ENCODE measurements around the gene IDH3A. TPM values are rescaled to one million over a fixed set of nuclear protein-coding genes. Genes with fewer than 3 reads are reported as not detected.

The IDH3A gene
- total RNA-seq, 1 experiment from 2014 or later: 116 TPM

DNA sequence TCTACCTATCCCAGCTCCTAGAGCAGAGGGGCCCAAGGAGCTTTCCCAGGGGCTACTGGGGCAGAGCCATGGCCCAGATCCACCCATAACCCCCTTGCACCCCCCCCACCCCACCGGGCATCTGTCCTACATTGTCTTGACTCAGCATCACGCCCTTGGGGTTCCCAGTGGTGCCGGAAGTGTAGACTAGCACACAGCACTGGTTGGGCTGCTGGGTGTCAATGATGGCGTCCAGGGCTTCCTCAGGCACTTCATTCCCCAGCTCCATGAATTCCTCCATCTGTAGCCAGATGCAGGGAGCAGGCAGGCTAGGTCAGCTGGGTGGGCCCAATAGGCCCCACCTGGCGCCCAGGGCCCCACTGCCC lies 33.2 kb downstream of the IDH3A start:
- CTCF ChIA-PET: no interaction called here

DNA sequence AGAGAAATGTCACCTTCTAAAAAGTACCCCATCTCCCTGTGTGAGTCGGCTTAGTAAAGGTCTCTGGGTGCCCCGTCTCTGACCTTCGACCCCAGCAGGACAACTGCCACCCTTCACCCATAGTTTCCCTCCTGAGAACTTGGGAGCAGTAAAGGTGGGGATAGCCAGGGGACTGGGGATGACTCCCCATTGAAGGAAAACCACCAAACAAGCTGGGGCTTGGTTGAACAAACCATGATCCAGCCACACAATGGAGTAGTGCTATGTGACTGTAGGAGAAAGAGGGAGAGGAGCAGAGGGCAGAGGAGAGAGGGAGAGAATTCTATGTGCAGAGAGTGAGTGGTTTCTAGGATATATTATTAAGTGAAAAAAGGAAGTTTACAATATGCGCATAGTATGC lies 33.7 kb downstream of the IDH3A start:
- POLR2A ChIA-PET: no interaction called here
- H3K4me1 ChIP-seq (ENCODE audit: control insufficient read depth, insufficient read depth, low read length): no peaks in the 10 kb centered on the region
- in situ Hi-C loops (cut with HindIII; ENCODE audit: low pct_unique_long_range_greater_than_20kb, low sequenced_read_pairs) (no loop called here), intact Hi-C loops (cut with micrococcal nuclease; ENCODE audit: unreplicated experiment) (no loop called here)
- no peak overlapping the region for H3K4me3 ChIP-seq (ENCODE audit: low read depth in 2 of 2, low read length in 2 of 2)
- DNase-seq (ENCODE audit: low read depth, low spot score): no peak
- no peaks in the 10 kb centered on the region for H3K9me3 ChIP-seq (ENCODE audit: control insufficient read depth, insufficient read depth, low read depth, low read length)
- no peaks in the 10 kb centered on the region for H3K27me3 ChIP-seq (ENCODE audit: control insufficient read depth, insufficient read depth, low read length)
- no peak overlapping the region for H3K27ac ChIP-seq (ENCODE audit: low read length)
- no peak for ATAC-seq
- TF ChIP-seq, protein P1, sequence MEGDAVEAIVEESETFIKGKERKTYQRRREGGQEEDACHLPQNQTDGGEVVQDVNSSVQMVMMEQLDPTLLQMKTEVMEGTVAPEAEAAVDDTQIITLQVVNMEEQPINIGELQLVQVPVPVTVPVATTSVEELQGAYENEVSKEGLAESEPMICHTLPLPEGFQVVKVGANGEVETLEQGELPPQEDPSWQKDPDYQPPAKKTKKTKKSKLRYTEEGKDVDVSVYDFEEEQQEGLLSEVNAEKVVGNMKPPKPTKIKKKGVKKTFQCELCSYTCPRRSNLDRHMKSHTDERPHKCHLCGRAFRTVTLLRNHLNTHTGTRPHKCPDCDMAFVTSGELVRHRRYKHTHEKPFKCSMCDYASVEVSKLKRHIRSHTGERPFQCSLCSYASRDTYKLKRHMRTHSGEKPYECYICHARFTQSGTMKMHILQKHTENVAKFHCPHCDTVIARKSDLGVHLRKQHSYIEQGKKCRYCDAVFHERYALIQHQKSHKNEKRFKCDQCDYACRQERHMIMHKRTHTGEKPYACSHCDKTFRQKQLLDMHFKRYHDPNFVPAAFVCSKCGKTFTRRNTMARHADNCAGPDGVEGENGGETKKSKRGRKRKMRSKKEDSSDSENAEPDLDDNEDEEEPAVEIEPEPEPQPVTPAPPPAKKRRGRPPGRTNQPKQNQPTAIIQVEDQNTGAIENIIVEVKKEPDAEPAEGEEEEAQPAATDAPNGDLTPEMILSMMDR (IDR thresholded peaks at IDR 0.05): no peak
- TF ChIP-seq TCF7L2 (IDR thresholded peaks at IDR 0.05; ENCODE audit: low read depth, low read length): no peak
- TF ChIP-seq, protein P2, sequence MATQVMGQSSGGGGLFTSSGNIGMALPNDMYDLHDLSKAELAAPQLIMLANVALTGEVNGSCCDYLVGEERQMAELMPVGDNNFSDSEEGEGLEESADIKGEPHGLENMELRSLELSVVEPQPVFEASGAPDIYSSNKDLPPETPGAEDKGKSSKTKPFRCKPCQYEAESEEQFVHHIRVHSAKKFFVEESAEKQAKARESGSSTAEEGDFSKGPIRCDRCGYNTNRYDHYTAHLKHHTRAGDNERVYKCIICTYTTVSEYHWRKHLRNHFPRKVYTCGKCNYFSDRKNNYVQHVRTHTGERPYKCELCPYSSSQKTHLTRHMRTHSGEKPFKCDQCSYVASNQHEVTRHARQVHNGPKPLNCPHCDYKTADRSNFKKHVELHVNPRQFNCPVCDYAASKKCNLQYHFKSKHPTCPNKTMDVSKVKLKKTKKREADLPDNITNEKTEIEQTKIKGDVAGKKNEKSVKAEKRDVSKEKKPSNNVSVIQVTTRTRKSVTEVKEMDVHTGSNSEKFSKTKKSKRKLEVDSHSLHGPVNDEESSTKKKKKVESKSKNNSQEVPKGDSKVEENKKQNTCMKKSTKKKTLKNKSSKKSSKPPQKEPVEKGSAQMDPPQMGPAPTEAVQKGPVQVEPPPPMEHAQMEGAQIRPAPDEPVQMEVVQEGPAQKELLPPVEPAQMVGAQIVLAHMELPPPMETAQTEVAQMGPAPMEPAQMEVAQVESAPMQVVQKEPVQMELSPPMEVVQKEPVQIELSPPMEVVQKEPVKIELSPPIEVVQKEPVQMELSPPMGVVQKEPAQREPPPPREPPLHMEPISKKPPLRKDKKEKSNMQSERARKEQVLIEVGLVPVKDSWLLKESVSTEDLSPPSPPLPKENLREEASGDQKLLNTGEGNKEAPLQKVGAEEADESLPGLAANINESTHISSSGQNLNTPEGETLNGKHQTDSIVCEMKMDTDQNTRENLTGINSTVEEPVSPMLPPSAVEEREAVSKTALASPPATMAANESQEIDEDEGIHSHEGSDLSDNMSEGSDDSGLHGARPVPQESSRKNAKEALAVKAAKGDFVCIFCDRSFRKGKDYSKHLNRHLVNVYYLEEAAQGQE (IDR thresholded peaks at IDR 0.05; ENCODE audit: insufficient read depth in 1 of 2, low read depth in 2 of 2, low read length in 1 of 2): no peak
- TF ChIP-seq POLR2AphosphoS5 (IDR thresholded peaks at IDR 0.05; ENCODE audit: low read depth, low read length): no peak
- no peak for TF ChIP-seq SIN3A (IDR thresholded peaks at IDR 0.05; ENCODE audit: borderline replicate concordance, insufficient read depth, low read depth, low read length)
- no peaks in the 10 kb centered on the region for H3K36me3 ChIP-seq (ENCODE audit: control insufficient read depth, insufficient read depth, low read length)
- CTCF ChIA-PET: no interaction called here
- no TSS peak for BruUV-seq (replicated peaks)

More for the DNA sequence above, 33.2 kb downstream of the IDH3A start:
- ATAC-seq: no peak
- intact Hi-C loops (cut with micrococcal nuclease; ENCODE audit: unreplicated experiment): no loop called here
- H3K9me3 ChIP-seq (ENCODE audit: control insufficient read depth, insufficient read depth, low read depth, low read length): no peaks in the 10 kb centered on the region
- BruUV-seq (replicated peaks): no TSS peak
- in situ Hi-C loops (cut with HindIII; ENCODE audit: low pct_unique_long_range_greater_than_20kb, low sequenced_read_pairs): no loop called here
- TF ChIP-seq SIN3A (IDR thresholded peaks at IDR 0.05; ENCODE audit: borderline replicate concordance, insufficient read depth, low read depth, low read length) (no peak), TCF7L2 (IDR thresholded peaks at IDR 0.05; ENCODE audit: low read depth, low read length) (no peak), POLR2AphosphoS5 (IDR thresholded peaks at IDR 0.05; ENCODE audit: low read depth, low read length) (no peak)
- TF ChIP-seq, protein P2 (IDR thresholded peaks at IDR 0.05; ENCODE audit: insufficient read depth in 1 of 2, low read depth in 2 of 2, low read length in 1 of 2): no peak
- TF ChIP-seq, protein P1 (IDR thresholded peaks at IDR 0.05): no peak
- H3K4me1 ChIP-seq (ENCODE audit: control insufficient read depth, insufficient read depth, low read length): no peaks in the 10 kb centered on the region
- H3K4me3 ChIP-seq (ENCODE audit: low read depth in 2 of 2, low read length in 2 of 2): no peak overlapping the region
- H3K27me3 ChIP-seq (ENCODE audit: control insufficient read depth, insufficient read depth, low read length): no peaks in the 10 kb centered on the region
- POLR2A ChIA-PET: no interaction called here
- no peak for DNase-seq (ENCODE audit: low read depth, low spot score)
- H3K27ac ChIP-seq (ENCODE audit: low read length): no peak overlapping the region
- no peaks in the 10 kb centered on the region for H3K36me3 ChIP-seq (ENCODE audit: control insufficient read depth, insufficient read depth, low read length)
